ENCODE measurements around the gene MLYCD. TPM values are rescaled to one million over a fixed set of nuclear protein-coding genes. Genes with fewer than 3 reads are reported as not detected.

The MLYCD gene
- total RNA-seq, 1 donor from 2014 or later = 7.1 TPM

DNA sequence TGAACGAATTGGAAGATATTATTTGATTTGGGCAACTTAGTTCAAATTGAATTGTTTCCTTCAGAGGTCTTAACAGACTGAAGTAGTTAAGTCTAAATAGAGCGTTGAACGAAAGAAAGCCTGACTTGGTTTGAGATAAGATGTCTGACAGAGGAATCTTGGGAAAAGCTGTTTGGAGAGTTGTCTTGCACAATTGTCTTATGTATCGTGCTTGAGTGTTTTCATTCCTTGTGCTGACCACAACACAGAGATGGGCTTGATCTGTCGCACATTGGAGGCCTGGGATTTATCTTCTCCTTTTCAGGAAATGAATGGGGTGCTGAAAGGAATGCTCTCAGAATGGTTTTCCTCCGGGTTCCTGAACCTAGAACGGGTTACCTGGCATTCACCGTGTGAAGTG is 7.8 kb downstream of the MLYCD start:
- Mint-ChIP-seq H3K27me3 (no peaks in the 10 kb centered on the region), H3K9me3 (no peaks in the 10 kb centered on the region), H3K36me3 (peaks cover 28% of the 10 kb centered on the region), H3K27ac (no peak overlapping the region), H3K4me3 (no peak overlapping the region), H3K4me1 (ENCODE audit: unreplicated experiment) (peaks cover 21% of the 10 kb centered on the region)
- DNase-seq (ENCODE audit: extremely low spot score, unreplicated experiment) = no peak
- no peak for TF ChIP-seq CTCF (conservative IDR thresholded peaks at IDR 0.05)

GRCh38 chr16:83907111-83907510 is 8.2 kb downstream of the MLYCD start:
- no peaks in the 10 kb centered on the region for H3K27me3 Mint-ChIP-seq
- TF ChIP-seq CTCF (conservative IDR thresholded peaks at IDR 0.05) = no peak
- no peak overlapping the region for H3K4me3 Mint-ChIP-seq
- H3K4me1 Mint-ChIP-seq (ENCODE audit: unreplicated experiment) = peaks cover 21% of the 10 kb centered on the region
- no peak for DNase-seq (ENCODE audit: extremely low spot score, unreplicated experiment)
- peaks cover 33% of the 10 kb centered on the region for H3K36me3 Mint-ChIP-seq
- no peaks in the 10 kb centered on the region for H3K9me3 Mint-ChIP-seq
- H3K27ac Mint-ChIP-seq = no peak overlapping the region

DNA sequence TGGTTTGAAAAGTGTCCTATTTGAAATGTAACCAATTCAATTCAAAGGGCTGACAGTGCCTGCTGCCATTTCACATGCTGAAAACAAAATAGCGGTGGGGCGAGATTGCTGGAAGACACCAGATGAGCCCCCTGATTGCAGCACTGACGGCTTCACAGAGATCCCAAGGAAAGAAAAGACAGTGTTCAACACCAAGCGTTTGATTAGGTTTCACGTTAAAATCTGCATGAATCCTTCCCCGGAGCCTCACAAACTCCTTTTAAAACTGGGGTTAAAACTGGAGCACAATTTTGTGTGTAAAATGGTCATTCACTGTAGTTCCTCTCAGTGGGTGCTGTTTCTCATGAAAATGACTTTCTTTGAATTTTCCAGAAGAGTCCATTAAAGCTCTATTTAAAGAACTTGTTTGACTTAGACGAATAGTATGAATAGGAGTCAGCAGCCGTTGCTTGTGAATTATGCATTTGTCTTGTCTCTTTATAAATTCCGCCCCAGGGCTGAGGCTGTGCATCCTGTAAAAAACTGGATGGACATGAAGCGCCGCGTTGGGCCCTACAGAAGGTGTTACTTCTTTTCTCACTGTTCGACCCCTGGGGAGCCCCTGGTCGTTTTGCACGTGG is 8.8 kb downstream of the MLYCD start:
- Mint-ChIP-seq H3K9me3 (no peaks in the 10 kb centered on the region), H3K4me1 (ENCODE audit: unreplicated experiment) (peaks cover 22% of the 10 kb centered on the region), H3K36me3 (peaks cover 33% of the 10 kb centered on the region), H3K27ac (no peak overlapping the region), H3K27me3 (no peaks in the 10 kb centered on the region), H3K4me3 (no peak overlapping the region)
- no peak for TF ChIP-seq CTCF (conservative IDR thresholded peaks at IDR 0.05)
- no peak for DNase-seq (ENCODE audit: extremely low spot score, unreplicated experiment)

- Mint-ChIP-seq H3K27ac (no peak overlapping the region), H3K9me3 (no peaks in the 10 kb centered on the region), H3K4me3 (no peak overlapping the region), H3K36me3 (peaks cover 38% of the 10 kb centered on the region), H3K4me1 (ENCODE audit: unreplicated experiment) (peaks cover 21% of the 10 kb centered on the region), H3K27me3 (no peaks in the 10 kb centered on the region)
- no peak for DNase-seq (ENCODE audit: extremely low spot score, unreplicated experiment)
- no peak for TF ChIP-seq CTCF (conservative IDR thresholded peaks at IDR 0.05)
Measured at GRCh38 chr16:83908798-83909197, 9.9 kb downstream of the MLYCD start.

- H3K9me3 Mint-ChIP-seq = no peaks in the 10 kb centered on the region
- TF ChIP-seq CTCF (conservative IDR thresholded peaks at IDR 0.05) = no peak
- no peak for DNase-seq (ENCODE audit: extremely low spot score, unreplicated experiment)
- peaks cover 18% of the 10 kb centered on the region for H3K4me1 Mint-ChIP-seq (ENCODE audit: unreplicated experiment)
- H3K4me3 Mint-ChIP-seq = no peak overlapping the region
- no peaks in the 10 kb centered on the region for H3K27me3 Mint-ChIP-seq
- H3K36me3 Mint-ChIP-seq = peaks cover 48% of the 10 kb centered on the region
- H3K27ac Mint-ChIP-seq = peak overlapping the region; percentile 63
Measured at GRCh38 chr16:83911290-83911689, 12.4 kb downstream of the MLYCD start.
